Astrocyte (in vitro differentiated cells and primary cell): ENCODE measurements around the gene ALPL. TPM values are rescaled to one million over a fixed set of nuclear protein-coding genes. Genes with fewer than 3 reads are reported as not detected.

Experiments
- DNase-seq: peaks from one replicate; pipeline ENCODE4 v3.0.0-alpha.2; 2010; ENCODE audit warnings: low read depth
- FAIRE-seq: peaks from 2 replicates; lab custom pipeline; 2011; peaks lifted over from hg19 to GRCh38; lab: Jason Lieb, UNC
- H2AFZ ChIP-seq: 2 replicates; pipeline ENCODE4 v1.6.0; 2012; ENCODE audit warnings: low read depth, low read length, inconsistent platforms
- H3K27ac ChIP-seq: 2 replicates; pipeline ENCODE4 v1.5.1; 2011; ENCODE audit warnings: low read depth, low read length, inconsistent platforms
- H3K27me3 ChIP-seq: 2 replicates; pipeline ENCODE4 v1.6.0; 2011; ENCODE audit warnings: low read length, inconsistent platforms; ENCODE audit not compliant: insufficient read depth
- H3K36me3 ChIP-seq: 2 replicates; pipeline ENCODE4 v1.5.1; 2011; ENCODE audit warnings: low read length, inconsistent platforms; ENCODE audit not compliant: insufficient read depth
- H3K4me1 ChIP-seq: 2 replicates; pipeline ENCODE4 v1.5.1; 2011; ENCODE audit warnings: low read length, inconsistent platforms; ENCODE audit not compliant: insufficient read depth
- H3K4me2 ChIP-seq: 2 replicates; pipeline ENCODE4 v1.6.0; 2012; ENCODE audit warnings: low read length, inconsistent platforms
- H3K4me3 ChIP-seq: 2 replicates; pipeline ENCODE4 v1.5.1; 2011; ENCODE audit warnings: low read depth, mild to moderate bottlenecking, low read length, inconsistent platforms; ENCODE audit not compliant: insufficient read depth
- H3K79me2 ChIP-seq: 2 replicates; pipeline ENCODE4 v1.6.0; 2012; ENCODE audit warnings: mild to moderate bottlenecking, low read length, inconsistent platforms; ENCODE audit not compliant: insufficient read depth
- H3K9ac ChIP-seq: 2 replicates; pipeline ENCODE4 v1.6.0; 2012; ENCODE audit warnings: mild to moderate bottlenecking, low read length, inconsistent platforms
- H3K9me3 ChIP-seq: 2 replicates; pipeline ENCODE4 v1.5.1; 2012; ENCODE audit warnings: low read depth, mild to moderate bottlenecking, low read length, inconsistent platforms; ENCODE audit not compliant: insufficient read depth
- H4K20me1 ChIP-seq: 2 replicates; pipeline ENCODE4 v1.6.0; 2012; ENCODE audit warnings: low read length, inconsistent platforms; ENCODE audit not compliant: insufficient read depth
- H3K27ac Mint-ChIP-seq: one replicate; pipeline ENCODE4 v1.8.0; 2021; ENCODE audit warnings: mild to moderate bottlenecking, mixed read lengths; ENCODE audit not compliant: unreplicated experiment
- H3K27me3 Mint-ChIP-seq: one replicate; pipeline ENCODE4 v1.8.0; 2021; ENCODE audit warnings: low read depth, mixed read lengths; ENCODE audit not compliant: unreplicated experiment
- H3K36me3 Mint-ChIP-seq: one replicate; pipeline ENCODE4 v1.8.0; 2021; ENCODE audit warnings: low read depth, mixed read lengths; ENCODE audit not compliant: unreplicated experiment
- H3K4me1 Mint-ChIP-seq: one replicate; pipeline ENCODE4 v1.8.0; 2021; ENCODE audit warnings: low read depth, mixed read lengths; ENCODE audit not compliant: unreplicated experiment
- H3K4me3 Mint-ChIP-seq: one replicate; pipeline ENCODE4 v1.8.0; 2021; ENCODE audit warnings: mild to moderate bottlenecking, moderate library complexity, mixed read lengths; ENCODE audit not compliant: unreplicated experiment
- H3K9me3 Mint-ChIP-seq: one replicate; pipeline ENCODE4 v1.8.0; 2021; ENCODE audit warnings: mild to moderate bottlenecking, mixed read lengths; ENCODE audit not compliant: unreplicated experiment
- EZH2 ChIP-seq: IDR thresholded peaks from 2 replicates; pipeline ENCODE4 v1.6.1; 2012; ENCODE audit warnings: mild to moderate bottlenecking, low read length, inconsistent platforms; ENCODE audit not compliant: insufficient read depth
- total RNA-seq: library from RNA; stranded (reverse); gene quantifications from 2 replicates; pipeline ENCODE4 v1.2.1, GENCODE V29; 2021
- TF ChIP-seq, protein P1 (sequence below): IDR thresholded peaks from 2 replicates; pipeline ENCODE4 v1.5.1; 2011; ENCODE audit warnings: low read depth, mild to moderate bottlenecking, inconsistent platforms, low read length, moderate library complexity; ENCODE audit not compliant: insufficient read depth

The ALPL gene
- total RNA-seq, 1 donor from 2014 or later: 24.3 TPM

DNA sequence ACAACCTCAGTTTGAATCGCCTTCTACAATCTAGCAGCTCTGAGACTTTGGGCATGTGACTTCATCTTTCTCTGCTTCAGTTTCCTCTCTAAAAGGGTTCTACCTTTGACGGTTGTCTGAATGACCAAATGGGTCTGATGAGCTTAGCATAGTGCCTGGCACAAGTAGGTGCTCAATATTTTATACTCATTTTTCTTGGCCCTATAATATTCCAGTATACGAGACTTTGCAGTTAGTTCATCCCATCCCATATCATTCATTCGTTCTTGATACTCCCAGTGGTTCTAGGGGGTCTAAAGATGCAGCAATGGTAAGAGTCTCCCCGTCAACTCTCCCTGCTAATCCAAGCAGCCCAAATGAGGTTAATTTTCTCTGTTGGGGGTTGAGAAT lies 67.6 kb downstream of the ALPL start:
- no peak overlapping the region for H3K4me2 ChIP-seq
- no peaks in the 10 kb centered on the region for H3K79me2 ChIP-seq
- no peaks in the 10 kb centered on the region for H3K27me3 ChIP-seq
- Mint-ChIP-seq H3K4me1 (peaks cover 11% of the 10 kb centered on the region), H3K9me3 (no peaks in the 10 kb centered on the region), H3K27ac (no peak overlapping the region), H3K27me3 (peaks cover 6% of the 10 kb centered on the region), H3K36me3 (peaks cover 3% of the 10 kb centered on the region), H3K4me3 (no peak overlapping the region)
- H4K20me1 ChIP-seq: no peaks in the 10 kb centered on the region
- H3K9ac ChIP-seq: no peak overlapping the region
- FAIRE-seq (no peak), DNase-seq (no peak)
- H3K4me3 ChIP-seq: no peak overlapping the region
- no peak overlapping the region for H3K27ac ChIP-seq
- no peaks in the 10 kb centered on the region for H3K36me3 ChIP-seq
- no peak overlapping the region for H2AFZ ChIP-seq
- H3K4me1 ChIP-seq: peaks cover 10% of the 10 kb centered on the region
- TF ChIP-seq, protein P1, sequence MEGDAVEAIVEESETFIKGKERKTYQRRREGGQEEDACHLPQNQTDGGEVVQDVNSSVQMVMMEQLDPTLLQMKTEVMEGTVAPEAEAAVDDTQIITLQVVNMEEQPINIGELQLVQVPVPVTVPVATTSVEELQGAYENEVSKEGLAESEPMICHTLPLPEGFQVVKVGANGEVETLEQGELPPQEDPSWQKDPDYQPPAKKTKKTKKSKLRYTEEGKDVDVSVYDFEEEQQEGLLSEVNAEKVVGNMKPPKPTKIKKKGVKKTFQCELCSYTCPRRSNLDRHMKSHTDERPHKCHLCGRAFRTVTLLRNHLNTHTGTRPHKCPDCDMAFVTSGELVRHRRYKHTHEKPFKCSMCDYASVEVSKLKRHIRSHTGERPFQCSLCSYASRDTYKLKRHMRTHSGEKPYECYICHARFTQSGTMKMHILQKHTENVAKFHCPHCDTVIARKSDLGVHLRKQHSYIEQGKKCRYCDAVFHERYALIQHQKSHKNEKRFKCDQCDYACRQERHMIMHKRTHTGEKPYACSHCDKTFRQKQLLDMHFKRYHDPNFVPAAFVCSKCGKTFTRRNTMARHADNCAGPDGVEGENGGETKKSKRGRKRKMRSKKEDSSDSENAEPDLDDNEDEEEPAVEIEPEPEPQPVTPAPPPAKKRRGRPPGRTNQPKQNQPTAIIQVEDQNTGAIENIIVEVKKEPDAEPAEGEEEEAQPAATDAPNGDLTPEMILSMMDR: no peak
- TF ChIP-seq EZH2: no peak
- H3K9me3 ChIP-seq: peaks cover 5% of the 10 kb centered on the region

DNA sequence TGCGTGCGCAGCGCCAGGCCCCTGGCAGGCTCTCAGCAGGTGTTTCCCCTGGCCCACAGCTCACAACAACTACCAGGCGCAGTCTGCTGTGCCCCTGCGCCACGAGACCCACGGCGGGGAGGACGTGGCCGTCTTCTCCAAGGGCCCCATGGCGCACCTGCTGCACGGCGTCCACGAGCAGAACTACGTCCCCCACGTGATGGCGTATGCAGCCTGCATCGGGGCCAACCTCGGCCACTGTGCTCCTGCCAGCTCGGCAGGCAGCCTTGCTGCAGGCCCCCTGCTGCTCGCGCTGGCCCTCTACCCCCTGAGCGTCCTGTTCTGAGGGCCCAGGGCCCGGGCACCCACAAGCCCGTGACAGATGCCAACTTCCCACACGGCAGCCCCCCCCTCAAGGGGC lies 68.1 kb downstream of the ALPL start:
- Mint-ChIP-seq H3K4me1 (peaks cover 11% of the 10 kb centered on the region), H3K4me3 (no peak overlapping the region), H3K9me3 (no peaks in the 10 kb centered on the region), H3K27ac (no peak overlapping the region), H3K27me3 (peaks cover 6% of the 10 kb centered on the region), H3K36me3 (no peaks in the 10 kb centered on the region)
- H4K20me1 ChIP-seq: no peaks in the 10 kb centered on the region
- FAIRE-seq (no peak), DNase-seq (no peak)
- no peak overlapping the region for H3K9ac ChIP-seq
- no peaks in the 10 kb centered on the region for H3K36me3 ChIP-seq
- no peaks in the 10 kb centered on the region for H3K27me3 ChIP-seq
- TF ChIP-seq, protein P1: no peak
- TF ChIP-seq EZH2: no peak
- H3K79me2 ChIP-seq: no peaks in the 10 kb centered on the region
- H3K4me2 ChIP-seq: no peak overlapping the region
- peaks cover 10% of the 10 kb centered on the region for H3K4me1 ChIP-seq
- no peak overlapping the region for H3K4me3 ChIP-seq
- peaks cover 3% of the 10 kb centered on the region for H3K9me3 ChIP-seq
- no peak overlapping the region for H3K27ac ChIP-seq
- H2AFZ ChIP-seq: no peak overlapping the region

DNA sequence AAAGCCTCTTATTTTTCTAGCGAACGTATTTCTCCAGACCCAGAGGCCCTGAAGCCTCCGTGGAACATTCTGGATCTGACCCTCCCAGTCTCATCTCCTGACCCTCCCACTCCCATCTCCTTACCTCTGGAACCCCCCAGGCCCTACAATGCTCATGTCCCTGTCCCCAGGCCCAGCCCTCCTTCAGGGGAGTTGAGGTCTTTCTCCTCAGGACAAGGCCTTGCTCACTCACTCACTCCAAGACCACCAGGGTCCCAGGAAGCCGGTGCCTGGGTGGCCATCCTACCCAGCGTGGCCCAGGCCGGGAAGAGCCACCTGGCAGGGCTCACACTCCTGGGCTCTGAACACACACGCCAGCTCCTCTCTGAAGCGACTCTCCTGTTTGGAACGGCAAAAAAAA lies 68.7 kb downstream of the ALPL start:
- Histone ChIP-seq H3K4me3 (no peak overlapping the region), H3K79me2 (no peaks in the 10 kb centered on the region), H3K4me2 (no peak overlapping the region), H4K20me1 (no peaks in the 10 kb centered on the region), H3K27me3 (no peaks in the 10 kb centered on the region), H3K4me1 (peaks cover 10% of the 10 kb centered on the region), H3K36me3 (no peaks in the 10 kb centered on the region), H3K27ac (no peak overlapping the region), H3K9ac (no peak overlapping the region), H2AFZ (no peak overlapping the region), H3K9me3 (no peaks in the 10 kb centered on the region)
- H3K36me3 Mint-ChIP-seq: no peaks in the 10 kb centered on the region
- peaks cover 6% of the 10 kb centered on the region for H3K27me3 Mint-ChIP-seq
- no peak overlapping the region for H3K27ac Mint-ChIP-seq
- no peaks in the 10 kb centered on the region for H3K9me3 Mint-ChIP-seq
- H3K4me3 Mint-ChIP-seq: no peak overlapping the region
- TF ChIP-seq EZH2: no peak
- TF ChIP-seq, protein P1: no peak
- no peak for FAIRE-seq
- DNase-seq: no peak
- peaks cover 11% of the 10 kb centered on the region for H3K4me1 Mint-ChIP-seq
